Activated T-helper 1 cell treated with anti-CD3 and anti-CD28 coated beads, Interleukin-12 subunit alpha, Interleukin-12 subunit beta, Interleukin-2, Interleukin-4 antibody, amounts not matched to agents 30 ng/mL and 10 ng/mL and 1 ng/mL, durations not matched to agents 14 hours and 24 hours and 36 hours (primary cell): Measurements from ENCODE around the gene PTPN21. TPM values are rescaled to one million over a fixed set of nuclear protein-coding genes. Genes with fewer than 3 reads are reported as not detected.

ENCODE experiments used
- DNase-seq: peaks from one replicate; pipeline ENCODE4 v3.0.0; 2021; ENCODE audit warnings: low spot score
- H3K27ac Mint-ChIP-seq: one replicate; pipeline ENCODE4 v1.8.0; 2021; ENCODE audit warnings: mild to moderate bottlenecking, mixed read lengths
- H3K27me3 Mint-ChIP-seq: one replicate; pipeline ENCODE4 v1.8.0; 2022; ENCODE audit warnings: mild to moderate bottlenecking, moderate library complexity, mixed read lengths; ENCODE audit not compliant: insufficient read depth
- H3K36me3 Mint-ChIP-seq: one replicate; pipeline ENCODE4 v1.8.0; 2021; ENCODE audit warnings: low read depth, mixed read lengths
- H3K4me1 Mint-ChIP-seq: one replicate; pipeline ENCODE4 v1.8.0; 2021; ENCODE audit warnings: low read depth, mixed read lengths
- H3K4me3 Mint-ChIP-seq: one replicate; pipeline ENCODE4 v1.8.0; 2021; ENCODE audit warnings: mild to moderate bottlenecking, moderate library complexity, mixed read lengths
- H3K9me3 Mint-ChIP-seq: one replicate; pipeline ENCODE4 v1.8.0; 2021; ENCODE audit warnings: mixed read lengths
- intact Hi-C: fragments of 100-400 bp; cut with micrococcal nuclease; formaldehyde crosslinking; loops from one replicate; pipeline ENCODE4 v1.15.1; 2024
- total RNA-seq: library from RNA; stranded (reverse); gene quantifications from 2 replicates; pipeline ENCODE4 v1.2.3, GENCODE V29; 2022

PTPN21 gene
- total RNA-seq, result 0.07 and 0.31 TPM in 2 replicates

DNA sequence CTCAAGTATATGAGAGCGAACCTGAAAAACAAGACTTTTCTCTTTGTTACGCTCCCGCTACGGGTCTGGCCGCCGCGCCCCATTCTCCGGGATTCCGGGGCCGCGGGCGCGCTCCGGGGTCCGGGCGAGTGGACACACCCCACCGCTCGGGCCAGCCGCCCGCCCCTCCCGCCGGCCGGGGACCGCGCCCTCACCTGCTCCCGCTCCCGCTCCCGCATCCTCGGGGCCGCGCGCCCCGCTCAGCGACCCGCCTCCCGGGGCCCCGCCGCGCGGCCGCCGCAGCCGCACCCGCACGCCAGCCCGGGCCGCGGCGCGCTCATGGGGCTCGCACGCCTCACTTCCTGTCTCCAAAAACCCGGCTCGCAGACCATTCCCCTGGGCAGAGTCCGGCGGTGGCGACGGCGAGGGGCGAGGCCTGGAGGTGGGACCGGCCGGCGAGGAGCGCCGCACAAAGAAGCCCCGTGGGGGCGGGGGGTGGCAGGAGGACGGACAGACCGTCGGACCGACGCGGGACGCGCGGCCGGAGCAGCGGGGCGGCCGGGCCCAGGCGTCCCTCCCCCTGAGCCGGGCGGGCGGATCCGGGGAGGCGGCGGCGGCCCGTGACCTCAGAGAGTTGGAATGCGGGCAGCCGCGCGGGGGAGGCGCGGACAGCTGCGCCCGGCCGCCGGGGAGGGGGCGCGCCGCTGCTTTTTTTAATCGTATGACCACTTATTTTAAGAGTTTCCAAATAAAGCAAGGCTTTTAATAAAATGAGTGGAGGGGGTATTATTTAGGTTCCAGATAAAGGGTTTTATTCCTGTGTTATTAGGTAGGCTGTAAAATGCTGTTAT lies at the start of gene PTPN21:
Gene PTPN21 (minus strand): TSS at position 551 of the 830 bp plus-strand sequence. CDS start 4,590 bp downstream, outside the sequence.
- peaks cover 61% of the 10 kb centered on the region for H3K27me3 Mint-ChIP-seq
- H3K4me1 Mint-ChIP-seq, result peaks cover 32% of the 10 kb centered on the region
- peaks cover 2% of the 10 kb centered on the region for H3K36me3 Mint-ChIP-seq
- intact Hi-C loops, result loop anchor here (1.0 kb wide), 1 partner anchor 9 kb away; the partner anchor contains the start of gene ZC3H14
- no peak for DNase-seq
- no peaks in the 10 kb centered on the region for H3K9me3 Mint-ChIP-seq
- H3K4me3 Mint-ChIP-seq, result peak within 1 kb of the TSS; percentile 78
- H3K27ac Mint-ChIP-seq, result peak within 1 kb of the TSS; percentile 43

DNA sequence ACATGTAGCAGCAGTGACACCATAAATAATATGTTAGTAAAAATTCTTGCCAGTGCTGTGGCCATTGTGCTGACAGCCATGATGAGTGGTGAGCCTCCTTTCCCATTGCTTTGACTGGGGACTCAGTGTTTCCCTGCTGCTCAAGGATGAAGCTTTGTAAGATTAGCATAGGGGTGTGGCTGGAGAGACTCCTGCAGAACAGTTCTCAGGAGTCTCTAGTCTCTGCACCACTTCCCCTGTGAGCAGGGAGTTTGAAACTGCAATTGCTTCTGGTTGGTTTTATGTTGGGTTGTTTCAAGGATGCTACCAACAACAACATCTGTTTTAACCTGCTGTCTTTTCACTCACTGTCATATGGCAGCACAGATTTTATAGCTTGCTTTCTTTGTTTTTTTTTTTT lies 49.4 kb upstream of the PTPN21 start:
- H3K27ac Mint-ChIP-seq, result no peak overlapping the region
- no peaks in the 10 kb centered on the region for H3K9me3 Mint-ChIP-seq
- no peaks in the 10 kb centered on the region for H3K27me3 Mint-ChIP-seq
- peaks cover 27% of the 10 kb centered on the region for H3K4me1 Mint-ChIP-seq
- H3K36me3 Mint-ChIP-seq, result peaks cover 49% of the 10 kb centered on the region
- H3K4me3 Mint-ChIP-seq, result no peak overlapping the region
- intact Hi-C loops, result loop anchor here (5.0 kb wide), 1 partner anchor 597 kb away; the partner anchor contains the start of gene GPR65
- DNase-seq, result no peak

DNA sequence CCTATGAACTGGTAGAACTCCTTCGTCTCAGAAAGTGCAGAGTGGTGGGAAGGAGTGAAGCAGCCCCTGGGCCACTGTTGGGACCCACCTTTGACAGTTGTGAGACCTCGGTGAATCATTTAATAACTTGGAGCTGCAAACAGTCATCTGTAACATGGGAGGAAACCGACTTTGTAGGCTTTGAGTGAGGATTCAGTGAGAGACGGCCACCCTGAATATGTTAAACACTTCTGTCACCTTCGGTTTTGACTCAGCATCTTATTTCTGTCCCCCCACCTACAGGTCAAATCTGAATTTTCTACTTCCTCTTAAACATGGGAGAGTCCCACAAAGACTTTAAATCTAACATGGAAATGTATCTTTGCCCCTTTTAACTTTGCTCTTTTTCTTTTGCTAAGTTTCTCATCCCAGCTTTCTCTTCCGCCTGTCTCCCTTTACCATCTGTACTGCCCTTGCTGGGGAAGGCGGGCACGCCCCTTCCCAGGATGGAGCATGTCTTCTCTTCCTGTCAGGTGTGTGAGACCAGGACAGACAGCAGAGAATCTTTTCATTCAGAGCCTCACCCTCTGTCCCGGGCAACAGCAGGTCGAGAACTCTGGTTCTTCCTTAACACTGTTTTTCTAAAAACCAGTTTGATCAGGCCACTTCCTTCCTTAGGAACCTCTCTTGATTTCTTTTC lies 45.1 kb upstream of the PTPN21 start:
- H3K4me3 Mint-ChIP-seq, result peak overlapping the region; percentile 64
- no peaks in the 10 kb centered on the region for H3K9me3 Mint-ChIP-seq
- H3K27me3 Mint-ChIP-seq, result no peaks in the 10 kb centered on the region
- H3K4me1 Mint-ChIP-seq, result peaks cover 48% of the 10 kb centered on the region
- intact Hi-C loops, result loop anchor here (1.0 to 5.0 kb wide), 3 partner anchors 37 to 593 kb away; partner anchors contain the start of genes GPR65, TTC8 and ZC3H14
- peak; percentile 6 for DNase-seq
- peaks cover 61% of the 10 kb centered on the region for H3K36me3 Mint-ChIP-seq
- H3K27ac Mint-ChIP-seq, result peak overlapping the region; percentile 91

DNA sequence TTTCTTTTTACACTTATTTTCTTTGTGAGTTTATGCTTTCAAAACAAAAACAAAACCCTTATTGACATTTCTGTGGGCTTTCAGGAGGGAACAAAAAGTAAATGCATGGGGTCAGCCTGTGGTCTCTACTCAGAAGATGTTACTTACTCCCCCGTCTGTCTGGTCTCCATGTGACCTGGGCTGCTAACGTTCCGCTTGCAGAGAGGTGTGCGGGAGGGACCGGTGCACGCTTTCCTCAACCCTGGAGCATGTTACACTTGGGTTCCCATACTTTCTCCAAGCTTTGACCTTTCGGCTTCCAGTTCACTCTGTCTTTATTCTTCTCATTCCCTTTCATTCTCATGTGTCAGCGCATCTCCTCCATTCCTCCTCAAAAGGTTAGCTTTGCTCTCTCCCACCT lies 44.5 kb upstream of the PTPN21 start:
- Mint-ChIP-seq H3K4me3 (peak overlapping the region; percentile 64), H3K4me1 (peaks cover 48% of the 10 kb centered on the region), H3K36me3 (peaks cover 61% of the 10 kb centered on the region), H3K27me3 (no peaks in the 10 kb centered on the region), H3K9me3 (no peaks in the 10 kb centered on the region), H3K27ac (peak overlapping the region; percentile 91)
- no peak for DNase-seq
- intact Hi-C loops, result loop anchor here (1.0 kb wide), 1 partner anchor 36 kb away; the partner anchor contains the start of gene ZC3H14

DNA sequence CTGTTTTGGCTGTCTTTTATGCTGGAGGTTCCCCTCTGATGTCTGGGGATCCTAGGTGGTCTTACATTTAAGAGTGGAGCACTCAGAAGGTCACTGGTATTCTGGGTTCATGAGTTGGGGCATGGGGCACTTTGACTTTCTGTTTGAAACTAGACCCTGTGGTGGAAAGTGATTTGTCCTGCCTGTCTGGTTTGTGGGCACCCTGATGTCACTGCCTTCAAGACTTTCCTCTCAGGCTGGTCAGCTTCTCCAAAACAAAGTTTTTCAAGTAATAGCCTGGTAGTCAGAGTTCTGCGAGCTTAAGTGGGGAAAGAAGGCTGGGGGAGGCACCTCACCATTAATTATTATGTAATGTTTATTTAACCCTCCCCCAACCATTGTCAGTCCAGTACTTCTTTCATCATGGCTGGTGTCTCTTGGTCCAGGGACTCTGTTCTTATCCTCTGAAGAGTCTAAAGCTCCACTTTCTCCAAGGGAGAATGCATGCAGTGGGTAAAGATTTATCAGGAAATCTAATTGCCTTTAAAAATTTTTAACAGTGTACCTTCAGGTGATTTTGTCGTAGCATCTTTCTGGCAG lies 43.4 kb upstream of the PTPN21 start:
- Mint-ChIP-seq H3K4me1 (peaks cover 38% of the 10 kb centered on the region), H3K27ac (no peak overlapping the region), H3K27me3 (no peaks in the 10 kb centered on the region), H3K4me3 (no peak overlapping the region), H3K36me3 (peaks cover 54% of the 10 kb centered on the region), H3K9me3 (no peaks in the 10 kb centered on the region)
- intact Hi-C loops, result no loop called here
- no peak for DNase-seq

DNA sequence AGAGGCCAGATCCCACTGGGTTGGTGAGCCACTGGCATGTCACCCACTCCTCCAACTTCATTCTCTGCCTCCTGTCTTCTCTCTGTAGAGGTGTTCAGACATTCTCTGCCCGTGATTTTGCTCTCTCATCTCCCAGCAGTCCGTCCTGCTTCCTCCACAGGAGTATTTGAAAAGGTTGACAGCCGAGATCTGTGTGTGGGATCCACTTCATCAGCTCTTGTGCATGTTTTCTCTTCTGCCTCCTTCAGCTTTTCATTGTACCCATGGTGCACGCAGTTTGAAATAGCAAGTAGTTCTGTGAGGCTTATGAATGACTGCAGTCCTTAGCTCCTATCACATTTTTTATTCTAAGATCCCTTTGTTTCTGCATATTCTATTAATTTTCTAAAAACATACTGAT lies 42.8 kb upstream of the PTPN21 start:
- no peaks in the 10 kb centered on the region for H3K27me3 Mint-ChIP-seq
- H3K9me3 Mint-ChIP-seq, result no peaks in the 10 kb centered on the region
- intact Hi-C loops, result no loop called here
- H3K27ac Mint-ChIP-seq, result peak overlapping the region; percentile 15
- H3K4me1 Mint-ChIP-seq, result peaks cover 38% of the 10 kb centered on the region
- peaks cover 52% of the 10 kb centered on the region for H3K36me3 Mint-ChIP-seq
- no peak overlapping the region for H3K4me3 Mint-ChIP-seq
- no peak for DNase-seq

DNA sequence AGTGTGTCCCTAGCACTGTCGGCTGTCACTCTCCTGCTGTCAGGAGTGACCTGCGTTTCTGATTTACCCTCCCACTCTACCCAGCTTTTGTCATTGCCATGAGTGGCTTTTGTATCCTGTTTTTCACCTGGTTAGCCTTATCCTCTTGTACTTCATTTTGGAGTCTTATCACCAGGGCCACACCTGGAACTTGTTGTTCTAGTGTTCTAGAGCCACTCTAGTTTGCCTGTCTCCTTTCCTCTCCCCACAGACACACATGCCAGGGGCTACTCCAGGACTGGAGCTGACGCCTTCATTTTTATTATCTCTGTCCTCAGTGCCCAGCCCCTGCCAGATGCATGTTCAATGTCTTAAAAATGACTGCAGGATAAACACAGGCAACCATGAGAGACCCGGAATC lies 42.2 kb upstream of the PTPN21 start:
- Mint-ChIP-seq H3K27ac (no peak overlapping the region), H3K9me3 (no peaks in the 10 kb centered on the region)

DNA sequence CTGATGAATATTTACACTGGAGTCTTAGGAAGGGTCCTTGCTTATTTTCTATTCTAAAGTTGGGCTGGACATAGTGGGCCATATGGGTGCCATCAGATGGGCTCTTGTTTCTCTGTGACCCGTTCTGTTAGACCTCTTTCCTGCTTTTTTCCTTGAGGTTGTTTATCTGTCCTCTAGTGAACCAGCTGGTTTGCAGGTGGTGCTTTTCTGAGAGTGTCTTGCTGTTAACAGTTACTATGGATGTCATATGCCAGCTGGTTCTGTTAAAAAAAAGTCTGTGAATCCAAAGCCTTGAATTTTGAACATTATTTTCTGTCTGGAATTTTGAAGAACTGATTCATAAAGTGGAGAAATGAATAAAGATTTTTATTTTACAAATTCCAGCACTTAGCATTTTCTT lies 37.2 kb upstream of the PTPN21 start:
- intact Hi-C loops, result no loop called here
- Mint-ChIP-seq H3K36me3 (peaks cover 32% of the 10 kb centered on the region), H3K4me3 (no peak overlapping the region), H3K27ac (no peak overlapping the region), H3K4me1 (peaks cover 10% of the 10 kb centered on the region), H3K9me3 (no peaks in the 10 kb centered on the region), H3K27me3 (no peaks in the 10 kb centered on the region)
- no peak for DNase-seq

More for the DNA sequence above, 42.2 kb upstream of the PTPN21 start:
- Mint-ChIP-seq H3K36me3 (peaks cover 46% of the 10 kb centered on the region), H3K4me3 (no peak overlapping the region), H3K4me1 (peaks cover 38% of the 10 kb centered on the region), H3K27me3 (no peaks in the 10 kb centered on the region)
- intact Hi-C loops, result no loop called here
- no peak for DNase-seq

DNA sequence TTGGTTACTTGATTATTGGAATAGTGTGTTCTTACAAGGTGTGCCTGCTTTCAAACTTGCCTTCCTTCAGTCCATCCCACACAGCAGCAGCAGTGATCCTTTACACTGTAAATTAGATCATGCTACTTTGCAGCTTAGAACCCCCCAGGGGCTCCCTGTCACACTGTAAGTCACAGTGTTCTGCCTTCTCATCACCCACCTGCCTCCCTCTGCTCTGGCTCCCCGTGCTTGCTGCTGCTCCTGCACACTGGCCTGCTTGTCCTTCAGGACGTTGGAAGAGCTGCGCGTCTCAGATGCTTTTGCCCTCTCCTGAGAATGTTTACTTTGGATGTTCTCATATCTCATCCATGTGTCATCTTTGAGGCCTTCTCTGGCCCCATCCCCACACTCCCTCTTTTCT lies 35.4 kb upstream of the PTPN21 start:
- Mint-ChIP-seq H3K27ac (no peak overlapping the region), H3K36me3 (peaks cover 35% of the 10 kb centered on the region), H3K27me3 (no peaks in the 10 kb centered on the region), H3K9me3 (no peaks in the 10 kb centered on the region), H3K4me1 (peaks cover 4% of the 10 kb centered on the region), H3K4me3 (no peak overlapping the region)
- intact Hi-C loops, result no loop called here
- no peak for DNase-seq

DNA sequence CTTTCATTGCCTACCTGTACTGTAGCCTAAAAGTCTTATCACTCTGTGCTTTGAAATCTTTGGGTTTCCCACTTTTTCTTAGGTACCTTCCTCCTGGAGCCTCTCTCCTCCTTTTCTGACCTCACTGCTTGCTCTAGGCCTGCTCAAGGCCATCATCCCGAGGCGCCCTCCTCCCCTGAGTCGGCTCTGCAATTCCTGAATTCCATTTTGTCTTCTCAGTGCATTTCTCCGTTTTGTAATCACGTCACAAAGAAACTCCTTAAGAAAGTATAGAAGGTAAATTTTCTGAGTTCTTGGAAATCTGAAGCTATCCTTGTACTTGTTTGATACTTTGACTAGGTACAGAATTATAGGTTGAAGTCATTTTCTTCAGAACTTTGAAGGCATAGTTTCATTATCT lies 33.3 kb upstream of the PTPN21 start:
- Mint-ChIP-seq H3K36me3 (peaks cover 42% of the 10 kb centered on the region), H3K27ac (no peak overlapping the region), H3K4me3 (no peak overlapping the region), H3K27me3 (no peaks in the 10 kb centered on the region), H3K9me3 (no peaks in the 10 kb centered on the region), H3K4me1 (peaks cover 4% of the 10 kb centered on the region)
- intact Hi-C loops, result no loop called here
- DNase-seq, result no peak

DNA sequence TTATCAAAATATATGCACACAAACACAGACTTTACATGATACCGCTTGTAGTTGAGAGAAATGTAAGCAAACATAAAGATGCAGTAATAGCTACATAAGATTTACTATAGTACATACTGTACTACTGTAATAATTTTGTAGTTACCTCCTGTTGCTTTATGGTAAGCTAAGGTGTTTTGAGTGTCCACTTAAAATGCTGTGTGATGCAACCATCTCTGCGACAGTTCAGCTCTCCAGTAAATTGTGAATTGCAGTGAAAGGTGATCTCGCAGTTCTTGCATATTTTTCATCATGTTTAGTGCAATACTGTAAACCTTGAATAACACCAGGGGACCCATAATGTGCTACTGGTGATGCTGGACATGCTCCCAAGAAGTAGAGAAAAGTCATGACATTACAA lies 29.6 kb upstream of the PTPN21 start:
- H3K36me3 Mint-ChIP-seq, result peaks cover 47% of the 10 kb centered on the region
- H3K4me3 Mint-ChIP-seq, result no peak overlapping the region
- peaks cover 4% of the 10 kb centered on the region for H3K4me1 Mint-ChIP-seq
- intact Hi-C loops, result no loop called here
- no peak for DNase-seq
- H3K9me3 Mint-ChIP-seq, result no peaks in the 10 kb centered on the region
- H3K27ac Mint-ChIP-seq, result no peak overlapping the region
- no peaks in the 10 kb centered on the region for H3K27me3 Mint-ChIP-seq

DNA sequence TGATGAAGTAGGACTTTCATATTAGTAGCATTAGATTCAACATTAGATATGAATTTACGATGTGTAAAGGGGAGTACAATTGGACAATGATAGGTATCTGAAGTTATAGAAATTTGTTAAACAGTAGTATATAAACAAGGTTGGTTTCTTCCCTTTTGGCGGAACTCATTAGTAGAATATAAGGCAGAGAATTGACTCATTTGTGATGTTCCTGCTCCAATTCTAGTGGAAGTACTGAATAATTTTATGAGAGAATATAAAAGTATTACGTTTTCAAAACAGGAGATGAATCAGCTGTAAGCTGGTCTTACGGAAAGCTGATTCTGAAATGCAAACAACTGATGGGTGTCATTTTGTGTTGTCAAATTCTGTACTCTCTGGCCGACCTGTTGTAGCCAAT lies 21.4 kb upstream of the PTPN21 start:
- Mint-ChIP-seq H3K4me1 (no peaks in the 10 kb centered on the region), H3K27me3 (no peaks in the 10 kb centered on the region), H3K4me3 (no peak overlapping the region), H3K27ac (no peak overlapping the region), H3K36me3 (peaks cover 49% of the 10 kb centered on the region), H3K9me3 (no peaks in the 10 kb centered on the region)
- no peak for DNase-seq
- intact Hi-C loops, result no loop called here

DNA sequence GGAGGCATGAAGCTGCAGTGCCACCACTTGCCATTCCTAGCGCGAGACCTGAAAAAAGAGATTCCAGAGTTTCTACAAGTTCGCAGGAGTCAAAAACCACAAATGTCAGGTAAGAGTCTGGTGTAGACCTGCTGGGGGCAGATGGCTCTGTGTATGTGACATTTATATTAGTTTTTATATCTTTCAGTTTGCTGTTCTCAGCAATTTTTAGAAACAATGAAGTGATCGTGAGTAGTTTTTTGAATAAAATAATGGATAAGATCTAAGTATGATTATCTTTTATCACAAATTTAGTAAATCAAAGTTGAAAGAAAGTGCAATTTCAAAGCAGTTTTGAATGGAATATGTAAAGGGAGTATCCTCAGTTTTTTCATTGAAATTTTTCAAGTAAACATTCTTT lies 17.3 kb upstream of the PTPN21 start:
- no peak for DNase-seq
- H3K9me3 Mint-ChIP-seq, result peaks cover 9% of the 10 kb centered on the region
- H3K27ac Mint-ChIP-seq, result no peak overlapping the region
- H3K27me3 Mint-ChIP-seq, result no peaks in the 10 kb centered on the region
- peaks cover 55% of the 10 kb centered on the region for H3K36me3 Mint-ChIP-seq
- no peaks in the 10 kb centered on the region for H3K4me1 Mint-ChIP-seq
- no peak overlapping the region for H3K4me3 Mint-ChIP-seq
- intact Hi-C loops, result no loop called here
